ENCODE data around the gene GBGT1. TPM values are rescaled to one million over a fixed set of nuclear protein-coding genes. Genes with fewer than 3 reads are reported as not detected.

Gene GBGT1
- total RNA-seq, 1 experiment from 2014 or later: 0.21 TPM

DNA sequence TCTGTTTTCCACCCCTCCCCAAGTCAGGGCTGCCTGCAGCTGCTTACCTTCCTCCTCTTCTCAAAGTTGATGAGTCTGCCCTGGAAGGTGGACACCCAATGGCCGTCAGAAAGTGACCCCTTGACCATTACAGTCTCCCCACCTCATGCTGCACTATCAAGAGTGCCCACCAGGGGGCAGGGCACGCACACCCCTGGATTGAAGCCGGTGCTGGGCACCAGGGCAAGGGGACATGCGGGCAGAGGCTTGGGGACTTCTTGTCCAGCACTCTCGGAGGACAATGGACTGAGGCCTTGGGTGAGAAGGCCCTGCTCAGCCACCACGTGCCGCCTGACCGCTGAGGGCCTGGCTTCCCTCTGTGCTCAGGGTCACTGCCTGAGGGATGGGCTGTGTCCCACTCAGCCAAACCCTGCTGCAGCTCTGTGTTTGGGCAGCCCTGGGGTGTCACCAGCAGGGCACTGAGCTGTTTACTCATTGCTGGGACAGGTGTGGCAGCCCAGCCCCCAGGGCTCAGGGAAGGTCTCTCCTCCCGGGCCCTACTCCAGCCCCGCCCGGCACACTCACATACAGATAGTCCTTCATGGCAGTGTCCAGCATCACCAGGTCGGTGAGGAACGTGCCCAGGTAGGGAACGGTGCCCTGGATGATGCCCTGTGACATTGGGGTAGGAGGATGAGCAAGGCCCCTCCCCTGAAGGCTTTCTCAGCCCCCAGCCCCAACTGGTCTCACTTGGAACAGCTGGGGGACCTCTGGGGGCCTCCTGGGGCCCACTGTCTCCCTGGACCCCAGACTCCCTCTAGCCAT lies 60.3 kb downstream of the GBGT1 start:
- DNase-seq (ENCODE audit: low read depth): peak; percentile 29

Other genes with a start within 250 kb of the GBGT1 start
- gene TSC1, start 219.3 kb downstream of the GBGT1 start, total RNA-seq (2014; rRNA removed; shearing (Covaris generic)): 16.6 and 18.3 TPM in 2 replicates
- gene GFI1B, start 185.2 kb downstream of the GBGT1 start, total RNA-seq (2014; rRNA removed; shearing (Covaris generic)): not detected in 2 replicates
- 90.7 and 91.3 TPM in 2 replicates for gene GTF3C5, start 132.9 kb downstream of the GBGT1 start, total RNA-seq (2014; rRNA removed; shearing (Covaris generic))
- 0.45 TPM in 1 of 2 replicates, not detected in the other for gene CEL, start 101.9 kb downstream of the GBGT1 start, total RNA-seq (2014; rRNA removed; shearing (Covaris generic))
- gene RALGDS, start 42.7 kb downstream of the GBGT1 start, total RNA-seq (2014; rRNA removed; shearing (Covaris generic)): 20.9 and 23.4 TPM in 2 replicates
- gene OBP2B, start 45.3 kb upstream of the GBGT1 start, total RNA-seq (2014; rRNA removed; shearing (Covaris generic)): not detected in 2 replicates
- not detected in 2 replicates for gene ABO, start 111.3 kb upstream of the GBGT1 start, total RNA-seq (2014; rRNA removed; shearing (Covaris generic))
- 25.1 and 36.1 TPM in 2 replicates for gene SURF6, start 172.3 kb upstream of the GBGT1 start, total RNA-seq (2014; rRNA removed; shearing (Covaris generic))
- gene MED22, start 184.2 kb upstream of the GBGT1 start, total RNA-seq (2014; rRNA removed; shearing (Covaris generic)): 26.4 and 33.4 TPM in 2 replicates
- 2,307 and 2,771 TPM in 2 replicates for gene RPL7A, start 184.3 kb upstream of the GBGT1 start, total RNA-seq (2014; rRNA removed; shearing (Covaris generic))
- 35.3 and 40.9 TPM in 2 replicates for gene SURF1, start 192.6 kb upstream of the GBGT1 start, total RNA-seq (2014; rRNA removed; shearing (Covaris generic))
- gene SURF2, start 192.6 kb upstream of the GBGT1 start, total RNA-seq (2014; rRNA removed; shearing (Covaris generic)): 92.7 and 110 TPM in 2 replicates
- 220 and 286 TPM in 2 replicates for gene SURF4, start 212.1 kb upstream of the GBGT1 start, total RNA-seq (2014; rRNA removed; shearing (Covaris generic))
- not detected in 2 replicates for gene STKLD1, start 212.5 kb upstream of the GBGT1 start, total RNA-seq (2014; rRNA removed; shearing (Covaris generic))